ENCODE results near the gene CD6.

- TF ChIP-seq CTCF (IDR thresholded peaks at IDR 0.05; ENCODE audit: borderline replicate concordance, extremely low read depth, low read length, poor library complexity, severe bottlenecking) (no peak), EZH2 (IDR thresholded peaks at IDR 0.05; ENCODE audit: borderline replicate concordance, low read depth, low read length, severe bottlenecking) (no peak)
Measured at GRCh38 chr11:60993615-60994014, 22.1 kb downstream of the CD6 start.

Measured in DND-41 (cell line).